ENCODE results near the gene CLRN1. TPM values are rescaled to one million over a fixed set of nuclear protein-coding genes. Genes with fewer than 3 reads are reported as not detected.

Gene CLRN1
- total and polyA plus RNA-seq, 2 donors (not counting 1 experiment from before 2014, with no cell fraction given), result not detected

- no peak overlapping the region for H3K4me2 ChIP-seq (ENCODE audit: extremely low read depth, insufficient read depth, low read length)
- H3K4me1 ChIP-seq (ENCODE audit: control insufficient read depth, extremely low read depth, insufficient read depth, low read length), result no peaks in the 10 kb centered on the region
- H3K9ac ChIP-seq (ENCODE audit: insufficient read depth, low read length), result no peak overlapping the region
- no peak overlapping the region for H3K27ac ChIP-seq (ENCODE audit: insufficient read depth, low read length)
- no peaks in the 10 kb centered on the region for H3K36me3 ChIP-seq (ENCODE audit: control insufficient read depth, insufficient read depth, low read length)
- peaks cover 4% of the 10 kb centered on the region for H3K27me3 ChIP-seq (ENCODE audit: control insufficient read depth, insufficient read depth, low read length)
- no peaks in the 10 kb centered on the region for H3K9me3 ChIP-seq (ENCODE audit: control insufficient read depth, insufficient read depth, low read depth, low read length)
- no peak for TF ChIP-seq EZH2 (IDR thresholded peaks at IDR 0.05; ENCODE audit: low read length, missing control alignments)
- TF ChIP-seq, protein P1, sequence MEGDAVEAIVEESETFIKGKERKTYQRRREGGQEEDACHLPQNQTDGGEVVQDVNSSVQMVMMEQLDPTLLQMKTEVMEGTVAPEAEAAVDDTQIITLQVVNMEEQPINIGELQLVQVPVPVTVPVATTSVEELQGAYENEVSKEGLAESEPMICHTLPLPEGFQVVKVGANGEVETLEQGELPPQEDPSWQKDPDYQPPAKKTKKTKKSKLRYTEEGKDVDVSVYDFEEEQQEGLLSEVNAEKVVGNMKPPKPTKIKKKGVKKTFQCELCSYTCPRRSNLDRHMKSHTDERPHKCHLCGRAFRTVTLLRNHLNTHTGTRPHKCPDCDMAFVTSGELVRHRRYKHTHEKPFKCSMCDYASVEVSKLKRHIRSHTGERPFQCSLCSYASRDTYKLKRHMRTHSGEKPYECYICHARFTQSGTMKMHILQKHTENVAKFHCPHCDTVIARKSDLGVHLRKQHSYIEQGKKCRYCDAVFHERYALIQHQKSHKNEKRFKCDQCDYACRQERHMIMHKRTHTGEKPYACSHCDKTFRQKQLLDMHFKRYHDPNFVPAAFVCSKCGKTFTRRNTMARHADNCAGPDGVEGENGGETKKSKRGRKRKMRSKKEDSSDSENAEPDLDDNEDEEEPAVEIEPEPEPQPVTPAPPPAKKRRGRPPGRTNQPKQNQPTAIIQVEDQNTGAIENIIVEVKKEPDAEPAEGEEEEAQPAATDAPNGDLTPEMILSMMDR (conservative IDR thresholded peaks at IDR 0.05 in 1 of 2, IDR thresholded peaks at IDR 0.05 in 1 of 2; ENCODE audit: low read depth in 1 of 2, low read length in 2 of 2), result peak; percentile 51 to 61
- H3K79me2 ChIP-seq (ENCODE audit: control insufficient read depth, insufficient read depth, low read length), result no peaks in the 10 kb centered on the region
- DNase-seq (ENCODE audit: low read depth in 2 of 2), result peak; percentile 15 to 29
- H3K4me3 ChIP-seq (replicated peaks in 1 of 4; ENCODE audit: control extremely low read depth in 1 of 4, insufficient read depth in 1 of 4, low read depth in 3 of 4, low read length in 4 of 4), result no peak overlapping the region
- H4K20me1 ChIP-seq (ENCODE audit: control insufficient read depth, extremely low read depth, insufficient read depth, low read length), result no peaks in the 10 kb centered on the region
- no peak overlapping the region for H2AFZ ChIP-seq (ENCODE audit: low read length)
Observed at GRCh38 chr3:150925751-150926201, 46.8 kb downstream of the CLRN1 start.

GRCh38 chr3:150922611-150923010, 49.9 kb downstream of the CLRN1 start:
- Histone ChIP-seq H3K4me1 (ENCODE audit: control insufficient read depth, extremely low read depth, insufficient read depth, low read length) (no peaks in the 10 kb centered on the region), H3K36me3 (ENCODE audit: control insufficient read depth, insufficient read depth, low read length) (no peaks in the 10 kb centered on the region), H4K20me1 (ENCODE audit: control insufficient read depth, extremely low read depth, insufficient read depth, low read length) (no peaks in the 10 kb centered on the region), H3K4me2 (ENCODE audit: extremely low read depth, insufficient read depth, low read length) (no peak overlapping the region), H3K4me3 (replicated peaks in 1 of 4; ENCODE audit: control extremely low read depth in 1 of 4, insufficient read depth in 1 of 4, low read depth in 3 of 4, low read length in 4 of 4) (no peak overlapping the region), H3K9ac (ENCODE audit: insufficient read depth, low read length) (no peak overlapping the region), H3K27me3 (ENCODE audit: control insufficient read depth, insufficient read depth, low read length) (peaks cover 6% of the 10 kb centered on the region), H3K9me3 (ENCODE audit: control insufficient read depth, insufficient read depth, low read depth, low read length) (no peaks in the 10 kb centered on the region), H3K79me2 (ENCODE audit: control insufficient read depth, insufficient read depth, low read length) (no peaks in the 10 kb centered on the region), H2AFZ (ENCODE audit: low read length) (no peak overlapping the region), H3K27ac (ENCODE audit: insufficient read depth, low read length) (no peak overlapping the region)
- DNase-seq (ENCODE audit: low read depth in 2 of 2), result no peak
- no peak for TF ChIP-seq EZH2 (IDR thresholded peaks at IDR 0.05; ENCODE audit: low read length, missing control alignments)
- TF ChIP-seq, protein P1 (conservative IDR thresholded peaks at IDR 0.05 in 1 of 2, IDR thresholded peaks at IDR 0.05 in 1 of 2; ENCODE audit: low read depth in 1 of 2, low read length in 2 of 2), result no peak

GRCh38 chr3:150921209-150921608, 51.3 kb downstream of the CLRN1 start:
- H3K27me3 ChIP-seq (ENCODE audit: control insufficient read depth, insufficient read depth, low read length), result peaks cover 6% of the 10 kb centered on the region
- H3K9me3 ChIP-seq (ENCODE audit: control insufficient read depth, insufficient read depth, low read depth, low read length), result no peaks in the 10 kb centered on the region
- no peaks in the 10 kb centered on the region for H3K36me3 ChIP-seq (ENCODE audit: control insufficient read depth, insufficient read depth, low read length)
- no peaks in the 10 kb centered on the region for H3K4me1 ChIP-seq (ENCODE audit: control insufficient read depth, extremely low read depth, insufficient read depth, low read length)
- H4K20me1 ChIP-seq (ENCODE audit: control insufficient read depth, extremely low read depth, insufficient read depth, low read length), result no peaks in the 10 kb centered on the region
- H3K4me3 ChIP-seq (replicated peaks in 1 of 4; ENCODE audit: control extremely low read depth in 1 of 4, insufficient read depth in 1 of 4, low read depth in 3 of 4, low read length in 4 of 4), result no peak overlapping the region
- no peak overlapping the region for H3K27ac ChIP-seq (ENCODE audit: insufficient read depth, low read length)
- no peak for DNase-seq (ENCODE audit: low read depth in 2 of 2)
- no peaks in the 10 kb centered on the region for H3K79me2 ChIP-seq (ENCODE audit: control insufficient read depth, insufficient read depth, low read length)
- no peak overlapping the region for H2AFZ ChIP-seq (ENCODE audit: low read length)
- TF ChIP-seq, protein P1 (conservative IDR thresholded peaks at IDR 0.05 in 1 of 2, IDR thresholded peaks at IDR 0.05 in 1 of 2; ENCODE audit: low read depth in 1 of 2, low read length in 2 of 2), result no peak
- no peak for TF ChIP-seq EZH2 (IDR thresholded peaks at IDR 0.05; ENCODE audit: low read length, missing control alignments)
- no peak overlapping the region for H3K9ac ChIP-seq (ENCODE audit: insufficient read depth, low read length)
- H3K4me2 ChIP-seq (ENCODE audit: extremely low read depth, insufficient read depth, low read length), result no peak overlapping the region

Data from fibroblast of lung (primary cell).